OCI-LY7 (cell line): Measurements from ENCODE around the gene ADAMTS17. TPM values are rescaled to one million over a fixed set of nuclear protein-coding genes. Genes with fewer than 3 reads are reported as not detected.

Source experiments
- BruUV-seq: library from RNA; stranded (reverse); fragments of 400-500 nt; replicated peaks from 2 replicates; lab custom pipeline; 2021; lab: Mats Ljungman, UMichigan
- CTCF ChIA-PET: fragments of 300-600 bp; sonication (Branson Sonifier 250); formaldehyde crosslinking; loops from one replicate; lab custom pipeline; 2022; ENCODE audit warnings: antibody characterized with exemption; ENCODE audit not compliant: unreplicated experiment; lab: Charles Lee
- POLR2A ChIA-PET: fragments of 300-600 bp; sonication (Branson Sonifier 250); formaldehyde crosslinking; loops from one replicate; lab custom pipeline; 2022; ENCODE audit warnings: antibody characterized with exemption; lab: Charles Lee
- DNase-seq: peaks from one replicate; pipeline ENCODE4 v3.0.0-alpha.2; 2015; ENCODE audit warnings: low spot score
- H2AFZ ChIP-seq: fragments of 200-600 bp; sonication (generic), shearing (Covaris generic); 2 replicates; pipeline ENCODE4 v1.6.1; 2014; ENCODE audit warnings: mild to moderate bottlenecking, antibody characterized with exemption, low read length, moderate library complexity
- H3K27ac ChIP-seq: fragments of 200-600 bp; sonication (generic); 2 replicates; pipeline ENCODE4 v1.5.1; 2014; ENCODE audit warnings: mixed run types, low read depth, mild to moderate bottlenecking, moderate library complexity, low read length, inconsistent platforms; ENCODE audit not compliant: poor library complexity, severe bottlenecking
- H3K36me3 ChIP-seq: fragments of 200-600 bp; sonication (generic); 2 replicates; pipeline ENCODE4 v1.6.1; 2014; ENCODE audit warnings: mild to moderate bottlenecking, antibody characterized with exemption, low read length, moderate library complexity, mixed read lengths; ENCODE audit not compliant: insufficient read depth
- H3K4me1 ChIP-seq: fragments of 200-600 bp; sonication (generic); 2 replicates; pipeline ENCODE4 v1.5.1; 2014; ENCODE audit warnings: mild to moderate bottlenecking, low read length; ENCODE audit not compliant: insufficient read depth, poor library complexity, severe bottlenecking
- H3K4me2 ChIP-seq: fragments of 200-600 bp; sonication (generic); 2 replicates; pipeline ENCODE4 v1.6.1; 2014; ENCODE audit warnings: mild to moderate bottlenecking, low read length
- H3K4me3 ChIP-seq: fragments of 200-600 bp; sonication (generic); 2 replicates; pipeline ENCODE4 v1.5.1; 2014; ENCODE audit warnings: mild to moderate bottlenecking, low read depth, low read length; ENCODE audit not compliant: poor library complexity, severe bottlenecking
- H3K79me2 ChIP-seq: fragments of 200-600 bp; sonication (generic); 2 replicates; pipeline ENCODE4 v1.6.1; 2016; ENCODE audit warnings: low read depth, mild to moderate bottlenecking, low read length, moderate library complexity, mixed read lengths; ENCODE audit not compliant: insufficient read depth
- H3K9me2 ChIP-seq: fragments of 200-600 bp; sonication (generic); 2 replicates; pipeline ENCODE4 v1.6.1; 2016; ENCODE audit warnings: mild to moderate bottlenecking, low read length, mixed read lengths; ENCODE audit not compliant: insufficient read depth
- H3K9me3 ChIP-seq: fragments of 200-600 bp; sonication (generic); 2 replicates; pipeline ENCODE4 v1.6.1; 2014; ENCODE audit warnings: mild to moderate bottlenecking, mixed run types, low read length, mixed read lengths
- H4K20me1 ChIP-seq: fragments of 200-600 bp; sonication (generic); 2 replicates; pipeline ENCODE4 v1.6.1; 2014; ENCODE audit warnings: mild to moderate bottlenecking, antibody characterized with exemption, low read length, moderate library complexity, mixed read lengths; ENCODE audit not compliant: insufficient read depth
- CTCF ChIP-seq: fragments of 200-600 bp; sonication (generic); conservative IDR thresholded peaks from 2 replicates; pipeline ENCODE4 v1.5.1; 2014; ENCODE audit warnings: mild to moderate bottlenecking, antibody characterized with exemption, low read length, moderate library complexity, mixed read lengths
- EZH2phosphoT487 ChIP-seq: fragments of 200-600 bp; sonication (generic); IDR thresholded peaks from 2 replicates; pipeline ENCODE4 v1.6.1; 2018; ENCODE audit warnings: low read depth, borderline replicate concordance, mild to moderate bottlenecking, mixed run types, antibody characterized with exemption, low read length, moderate library complexity, mixed read lengths
- intact Hi-C: fragments of 100-400 bp; cut with micrococcal nuclease; formaldehyde crosslinking; loops from one replicate; pipeline ENCODE4 v1.10.0; 2022; ENCODE audit not compliant: unreplicated experiment
- total RNA-seq, 2 experiments: library from RNA; depleted of rRNA in 1 of 2; stranded (reverse); fragments of >200 nt in 1 of 2; shearing (Covaris generic) in 1 of 2; gene quantifications; 2 replicates each; pipeline ENCODE4 v1.2.3, GENCODE V29; 2014 to 2022

ADAMTS17 gene
- total RNA-seq, 2 experiments from 2014 or later: not detected

- no peak overlapping the region for H3K4me3 ChIP-seq
- intact Hi-C loops: no loop called here
- no peak overlapping the region for H3K4me2 ChIP-seq
- H3K79me2 ChIP-seq: no peaks in the 10 kb centered on the region
- no peak overlapping the region for H2AFZ ChIP-seq
- no peak for TF ChIP-seq EZH2phosphoT487
- TF ChIP-seq CTCF: no peak
- H3K4me1 ChIP-seq: no peaks in the 10 kb centered on the region
- no TSS peak for BruUV-seq
- H3K9me3 ChIP-seq: no peaks in the 10 kb centered on the region
- no peak for DNase-seq
- H3K36me3 ChIP-seq: no peaks in the 10 kb centered on the region
- no peaks in the 10 kb centered on the region for H4K20me1 ChIP-seq
- H3K9me2 ChIP-seq: no peaks in the 10 kb centered on the region
- CTCF ChIA-PET: no interaction called here
- no peak overlapping the region for H3K27ac ChIP-seq
- POLR2A ChIA-PET: no interaction called here
These were observed 33.6 kb downstream of the ADAMTS17 start for GRCh38 chr15:100308213-100308600.

- no peak overlapping the region for H3K27ac ChIP-seq
- H3K4me1 ChIP-seq: no peaks in the 10 kb centered on the region
- no peaks in the 10 kb centered on the region for H3K9me3 ChIP-seq
- BruUV-seq: no TSS peak
- H3K4me3 ChIP-seq: no peak overlapping the region
- TF ChIP-seq EZH2phosphoT487 (no peak), CTCF (no peak)
- H3K9me2 ChIP-seq: no peaks in the 10 kb centered on the region
- no peaks in the 10 kb centered on the region for H3K79me2 ChIP-seq
- no peaks in the 10 kb centered on the region for H3K36me3 ChIP-seq
- H3K4me2 ChIP-seq: no peak overlapping the region
- intact Hi-C loops: no loop called here
- ChIA-PET POLR2A (no interaction called here), CTCF (no interaction called here)
- no peak overlapping the region for H2AFZ ChIP-seq
- H4K20me1 ChIP-seq: no peaks in the 10 kb centered on the region
- no peak for DNase-seq
These were observed 34.2 kb downstream of the ADAMTS17 start for GRCh38 chr15:100307241-100308212.

- no peak for DNase-seq
- Histone ChIP-seq H3K27ac (no peak overlapping the region), H3K79me2 (no peaks in the 10 kb centered on the region), H2AFZ (no peak overlapping the region), H4K20me1 (no peaks in the 10 kb centered on the region), H3K36me3 (no peaks in the 10 kb centered on the region), H3K4me1 (no peaks in the 10 kb centered on the region), H3K9me3 (no peaks in the 10 kb centered on the region), H3K4me2 (no peak overlapping the region), H3K9me2 (no peaks in the 10 kb centered on the region), H3K4me3 (no peak overlapping the region)
- intact Hi-C loops: no loop called here
- ChIA-PET POLR2A (no interaction called here), CTCF (no interaction called here)
- no TSS peak for BruUV-seq
- TF ChIP-seq EZH2phosphoT487 (no peak), CTCF (no peak)
These were observed 35.7 kb downstream of the ADAMTS17 start for GRCh38 chr15:100306098-100306497.
